Measurements from ENCODE around the gene LUC7L2.
"Not testable (repeated sequence)": the region's sequence is repeated elsewhere in the genome, so short reads cannot be mapped to it uniquely, and the experiment has no call there.

Gene LUC7L2

GRCh38 chr7:139403601-139404000, 43.9 kb downstream of the LUC7L2 start:
- no peak for DNase-seq

- DNase-seq: no peak
These were observed 47.9 kb downstream of the LUC7L2 start for GRCh38 chr7:139407555-139407954.

- DNase-seq: not testable (repeated sequence)
These were observed 55.2 kb downstream of the LUC7L2 start for GRCh38 chr7:139414743-139415402.

GRCh38 chr7:139416405-139416804, 56.7 kb downstream of the LUC7L2 start:
- DNase-seq: no peak

- no peak for DNase-seq
These were observed 57.8 kb downstream of the LUC7L2 start for GRCh38 chr7:139417478-139417877.

- DNase-seq: no peak
These were observed 61.4 kb downstream of the LUC7L2 start for GRCh38 chr7:139421123-139421522.

- DNase-seq: no peak
These were observed 62.4 kb downstream of the LUC7L2 start for GRCh38 chr7:139422126-139422525.

GRCh38 chr7:139423091-139423490, 63.4 kb downstream of the LUC7L2 start:
- DNase-seq: no peak

- DNase-seq: no peak
These were observed 64.3 kb downstream of the LUC7L2 start for GRCh38 chr7:139424004-139424403.

- not testable (repeated sequence) for DNase-seq
These were observed 66.0 kb downstream of the LUC7L2 start for GRCh38 chr7:139425701-139426100.

GRCh38 chr7:139426258-139427028, 66.7 kb downstream of the LUC7L2 start:
- DNase-seq: no peak

GRCh38 chr7:139427029-139427420, 67.3 kb downstream of the LUC7L2 start:
- DNase-seq: no peak

- DNase-seq: no peak
These were observed 68.1 kb downstream of the LUC7L2 start for GRCh38 chr7:139427788-139428187.

GRCh38 chr7:139429735-139430134, 70.0 kb downstream of the LUC7L2 start:
- not testable (repeated sequence) for DNase-seq

GRCh38 chr7:139430443-139430842, 70.7 kb downstream of the LUC7L2 start:
- no peak for DNase-seq

GRCh38 chr7:139431010-139431409, 71.3 kb downstream of the LUC7L2 start:
- DNase-seq: no peak

GRCh38 chr7:139431459-139431858, 71.8 kb downstream of the LUC7L2 start:
- DNase-seq: no peak

- no peak for DNase-seq
These were observed 77.1 kb downstream of the LUC7L2 start for GRCh38 chr7:139436806-139437205.

GRCh38 chr7:139439375-139439774, 79.7 kb downstream of the LUC7L2 start:
- DNase-seq: no peak

GRCh38 chr7:139441961-139442360, 82.3 kb downstream of the LUC7L2 start:
- no peak for DNase-seq

- DNase-seq: no peak
These were observed 86.6 kb downstream of the LUC7L2 start for GRCh38 chr7:139446051-139446890.

- no peak for DNase-seq
These were observed 91.2 kb downstream of the LUC7L2 start for GRCh38 chr7:139450851-139451250.

- DNase-seq: no peak
These were observed 91.9 kb downstream of the LUC7L2 start for GRCh38 chr7:139451638-139452037.

All from NCI-H1930 (cell line).